Ishikawa (cell line): ENCODE measurements around the gene MAP2K6.

Source experiments
- CEBPB ChIP-seq: IDR thresholded peaks from 2 replicates; pipeline ENCODE4 v1.6.1; 2012
- CREB1 ChIP-seq: IDR thresholded peaks from 2 replicates; pipeline ENCODE4 v1.6.1; 2012; ENCODE audit warnings: low read depth
- TAF1 ChIP-seq: IDR thresholded peaks from 2 replicates; pipeline ENCODE4 v1.6.1; 2012; ENCODE audit warnings: low read depth, mild to moderate bottlenecking
- YY1 ChIP-seq: IDR thresholded peaks from 2 replicates; pipeline ENCODE4 v1.6.1; 2012; ENCODE audit warnings: low read depth

- TF ChIP-seq CEBPB, result no peak
- TF ChIP-seq CREB1, result no peak
- no peak for TF ChIP-seq YY1
- TF ChIP-seq TAF1, result no peak
Measured at GRCh38 chr17:69450131-69450530, 35.6 kb downstream of the MAP2K6 start.
